Measurements from ENCODE around the gene EEPD1. TPM values are rescaled to one million over a fixed set of nuclear protein-coding genes. Genes with fewer than 3 reads are reported as not detected.

EEPD1 gene
- total RNA-seq, 4 donors from 2014 or later, result 12.4 to 36.2 (median 20.4) TPM

- H3K27me3 ChIP-seq, result no peaks in the 10 kb centered on the region
- peaks cover 0 to 51% (median 0%) of the 10 kb centered on the region in 3 donors for H3K4me1 ChIP-seq
- ATAC-seq, result no peak
- H3K27ac ChIP-seq, result peak overlapping the region in 1 of 4 donors; percentile 30
- no peaks in the 10 kb centered on the region for H3K36me3 ChIP-seq
- no peaks in the 10 kb centered on the region for H3K9me3 ChIP-seq
- 71 to 86% methylated on average over 2 to 5 of the region's 5 CpGs for WGBS, 2 donors (ENCODE audit: low coverage in 1 of 2)
- no peak overlapping the region for H3K4me3 ChIP-seq
- TF ChIP-seq, protein P1, sequence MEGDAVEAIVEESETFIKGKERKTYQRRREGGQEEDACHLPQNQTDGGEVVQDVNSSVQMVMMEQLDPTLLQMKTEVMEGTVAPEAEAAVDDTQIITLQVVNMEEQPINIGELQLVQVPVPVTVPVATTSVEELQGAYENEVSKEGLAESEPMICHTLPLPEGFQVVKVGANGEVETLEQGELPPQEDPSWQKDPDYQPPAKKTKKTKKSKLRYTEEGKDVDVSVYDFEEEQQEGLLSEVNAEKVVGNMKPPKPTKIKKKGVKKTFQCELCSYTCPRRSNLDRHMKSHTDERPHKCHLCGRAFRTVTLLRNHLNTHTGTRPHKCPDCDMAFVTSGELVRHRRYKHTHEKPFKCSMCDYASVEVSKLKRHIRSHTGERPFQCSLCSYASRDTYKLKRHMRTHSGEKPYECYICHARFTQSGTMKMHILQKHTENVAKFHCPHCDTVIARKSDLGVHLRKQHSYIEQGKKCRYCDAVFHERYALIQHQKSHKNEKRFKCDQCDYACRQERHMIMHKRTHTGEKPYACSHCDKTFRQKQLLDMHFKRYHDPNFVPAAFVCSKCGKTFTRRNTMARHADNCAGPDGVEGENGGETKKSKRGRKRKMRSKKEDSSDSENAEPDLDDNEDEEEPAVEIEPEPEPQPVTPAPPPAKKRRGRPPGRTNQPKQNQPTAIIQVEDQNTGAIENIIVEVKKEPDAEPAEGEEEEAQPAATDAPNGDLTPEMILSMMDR (IDR thresholded peaks at IDR 0.05), result no peak
- no peak for TF ChIP-seq EP300 (IDR thresholded peaks at IDR 0.05)
- no peak for TF ChIP-seq POLR2A (IDR thresholded peaks at IDR 0.05)
- no peak for TF ChIP-seq POLR2AphosphoS5 (IDR thresholded peaks at IDR 0.05)
Observed at GRCh38 chr7:36190447-36191291, 37.6 kb downstream of the EEPD1 start.

DNA sequence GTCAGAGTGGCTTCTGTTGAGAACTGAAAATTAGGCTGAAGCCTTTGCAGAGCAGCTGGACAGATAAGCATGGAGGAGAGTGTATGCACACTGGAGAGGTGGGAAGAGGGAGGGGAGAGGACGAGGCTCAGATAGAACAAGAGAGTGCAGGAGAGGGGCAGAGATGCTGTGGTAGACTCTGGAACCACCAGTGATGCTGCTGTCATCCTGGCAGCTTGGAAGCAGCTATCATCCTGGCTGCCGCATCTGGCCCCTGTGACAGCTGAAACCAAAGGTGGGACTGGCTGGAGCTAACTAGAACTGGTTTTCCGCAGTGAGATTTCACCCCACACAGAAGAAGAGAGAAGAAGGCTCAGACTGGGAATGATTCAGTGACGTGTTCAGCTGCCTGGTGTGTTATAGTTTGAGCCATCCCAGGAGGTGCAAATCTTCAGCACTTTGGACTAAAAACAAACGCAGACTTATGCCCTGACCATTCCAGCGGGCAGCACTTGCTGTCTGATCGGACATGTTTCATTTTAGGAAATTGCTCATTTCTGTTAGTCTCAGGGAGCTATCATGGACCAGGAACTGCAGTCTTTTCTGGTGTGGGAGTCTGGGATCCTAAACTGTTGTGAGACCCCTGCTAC lies 38.4 kb downstream of the EEPD1 start:
- no peaks in the 10 kb centered on the region for H3K36me3 ChIP-seq
- no peak for ATAC-seq
- H3K27me3 ChIP-seq, result no peaks in the 10 kb centered on the region
- WGBS, 2 donors (ENCODE audit: low coverage in 1 of 2), result 67 to 72% methylated on average over 5 to 6 of the region's 7 CpGs
- no peaks in the 10 kb centered on the region for H3K9me3 ChIP-seq
- H3K4me1 ChIP-seq, result peaks cover 0 to 44% (median 0%) of the 10 kb centered on the region in 3 donors
- H3K27ac ChIP-seq, result peak overlapping the region in 2 of 4 donors; percentile 30 to 33
- H3K4me3 ChIP-seq, result no peak overlapping the region
- TF ChIP-seq POLR2AphosphoS5 (IDR thresholded peaks at IDR 0.05) (no peak), POLR2A (IDR thresholded peaks at IDR 0.05) (no peak), EP300 (IDR thresholded peaks at IDR 0.05) (no peak)
- TF ChIP-seq, protein P1 (IDR thresholded peaks at IDR 0.05), result no peak

DNA sequence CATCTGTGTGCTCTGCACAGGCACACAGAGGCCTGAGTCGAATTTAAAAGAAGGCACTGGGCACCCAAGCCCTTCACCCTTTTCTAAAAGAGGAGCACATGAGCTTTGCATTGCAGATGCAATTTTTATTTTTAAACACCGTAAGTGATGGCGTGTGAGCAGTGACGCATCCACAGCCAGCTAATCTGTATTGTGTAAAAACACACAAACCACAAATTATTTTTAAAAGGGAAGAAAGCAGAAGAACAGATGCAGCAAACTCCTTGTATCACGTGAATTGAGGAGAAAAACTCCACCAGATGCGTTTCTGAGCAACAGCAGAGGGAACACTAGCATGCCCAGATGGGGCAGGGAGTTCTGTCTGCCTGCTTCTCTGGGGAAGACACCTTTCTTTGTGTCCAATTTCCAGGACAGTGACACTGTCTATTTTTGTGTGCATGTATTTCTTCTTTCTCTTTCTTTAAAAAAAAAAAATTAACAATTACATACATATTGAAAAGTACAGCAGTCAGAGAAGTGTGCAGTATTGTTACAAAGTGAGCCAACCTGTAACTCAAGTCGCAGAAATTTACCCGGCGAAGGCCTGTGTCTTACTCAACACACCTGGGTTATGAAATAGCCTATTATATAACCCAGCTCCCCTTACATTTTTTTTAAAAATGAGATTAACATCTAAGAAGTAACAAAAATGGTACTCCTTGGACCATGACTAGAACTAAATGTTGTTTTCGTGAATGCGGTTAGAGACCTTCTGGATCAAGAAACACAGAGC lies 39.2 kb downstream of the EEPD1 start:
- Histone ChIP-seq H3K4me1 (peaks cover 0 to 36% (median 0%) of the 10 kb centered on the region in 3 donors), H3K4me3 (no peak overlapping the region), H3K27me3 (no peaks in the 10 kb centered on the region), H3K9me3 (no peaks in the 10 kb centered on the region), H3K36me3 (no peaks in the 10 kb centered on the region), H3K27ac (peak overlapping the region in 2 of 4 donors; percentile 30 to 33)
- ATAC-seq, result peak; percentile 48
- WGBS, 2 donors (ENCODE audit: low coverage in 1 of 2), result 64 to 86% methylated on average over 7 to 11 of the region's 11 CpGs
- TF ChIP-seq, protein P1 (IDR thresholded peaks at IDR 0.05), result no peak
- TF ChIP-seq EP300 (IDR thresholded peaks at IDR 0.05) (no peak), POLR2AphosphoS5 (IDR thresholded peaks at IDR 0.05) (no peak), POLR2A (IDR thresholded peaks at IDR 0.05) (no peak)

DNA sequence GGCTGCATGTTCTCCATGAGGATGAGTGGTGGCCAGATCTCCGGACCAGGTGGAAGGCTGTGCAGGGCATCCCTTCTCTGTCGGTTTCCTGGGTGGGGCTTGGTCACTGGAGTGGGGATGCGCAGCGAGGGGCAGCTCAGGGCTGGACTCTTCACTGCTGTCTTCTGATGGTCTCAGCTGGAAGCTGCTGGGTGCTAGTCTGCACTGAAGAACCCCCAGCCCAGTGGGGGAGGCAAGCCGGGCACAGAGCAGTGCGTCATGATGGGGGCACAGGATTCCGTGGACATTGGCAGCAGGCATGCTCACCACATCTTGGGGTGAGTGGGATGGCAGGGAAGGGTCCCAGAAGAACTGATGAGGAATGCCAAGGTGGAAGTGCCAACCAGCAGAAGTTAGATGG lies 39.8 kb downstream of the EEPD1 start:
- no peak overlapping the region for H3K27ac ChIP-seq
- peaks cover 0 to 29% (median 0%) of the 10 kb centered on the region in 3 donors for H3K4me1 ChIP-seq
- no peaks in the 10 kb centered on the region for H3K9me3 ChIP-seq
- ATAC-seq, result no peak
- no peaks in the 10 kb centered on the region for H3K36me3 ChIP-seq
- WGBS, 2 donors (ENCODE audit: low coverage in 1 of 2), result 83% methylated on average over 2 of the region's 7 CpGs; no CpG with 5 or more reads in 1 of the 2 donors
- TF ChIP-seq EP300 (IDR thresholded peaks at IDR 0.05) (no peak), POLR2AphosphoS5 (IDR thresholded peaks at IDR 0.05) (no peak), POLR2A (IDR thresholded peaks at IDR 0.05) (no peak)
- TF ChIP-seq, protein P1 (IDR thresholded peaks at IDR 0.05), result no peak
- no peaks in the 10 kb centered on the region for H3K27me3 ChIP-seq
- H3K4me3 ChIP-seq, result no peak overlapping the region
